Mesothelial cell of epicardium (in vitro differentiated cells): ENCODE data around the gene NAA80. TPM values are rescaled to one million over a fixed set of nuclear protein-coding genes. Genes with fewer than 3 reads are reported as not detected.

Experiments used
- DNase-seq, 2 experiments: peaks; one replicate each; pipeline ENCODE4 v3.0.0; 2021; ENCODE audit warnings: low spot score in 2 of 2; ENCODE audit not compliant: unreplicated experiment in 2 of 2
- H3K27ac Mint-ChIP-seq: 2 replicates; pipeline ENCODE4 v1.8.0; 2021; ENCODE audit warnings: mixed read lengths
- H3K27me3 Mint-ChIP-seq: 2 replicates; pipeline ENCODE4 v1.8.0; 2021; ENCODE audit warnings: low read depth, mixed read lengths
- H3K36me3 Mint-ChIP-seq: 2 replicates; pipeline ENCODE4 v1.8.0; 2021; ENCODE audit warnings: mixed read lengths
- H3K4me1 Mint-ChIP-seq: 2 replicates; pipeline ENCODE4 v1.8.0; 2021; ENCODE audit warnings: mixed read lengths
- H3K4me3 Mint-ChIP-seq: 2 replicates; pipeline ENCODE4 v1.8.0; 2021; ENCODE audit warnings: mild to moderate bottlenecking, moderate library complexity, mixed read lengths
- H3K9me3 Mint-ChIP-seq: 2 replicates; pipeline ENCODE4 v1.8.0; 2021; ENCODE audit warnings: mixed read lengths
- total RNA-seq: library from RNA; stranded (reverse); gene quantifications from 3 replicates; pipeline ENCODE4 v1.2.1, GENCODE V29; 2021
- TF ChIP-seq, protein P1 (sequence below): fragments of 200-600 bp; sonication (generic); IDR thresholded peaks from one replicate; pipeline ENCODE4 v1.5.0; 2021; ENCODE audit warnings: antibody characterized with exemption; ENCODE audit not compliant: unreplicated experiment

The NAA80 gene
- total RNA-seq, 1 donor from 2014 or later = 17.3 TPM

DNA sequence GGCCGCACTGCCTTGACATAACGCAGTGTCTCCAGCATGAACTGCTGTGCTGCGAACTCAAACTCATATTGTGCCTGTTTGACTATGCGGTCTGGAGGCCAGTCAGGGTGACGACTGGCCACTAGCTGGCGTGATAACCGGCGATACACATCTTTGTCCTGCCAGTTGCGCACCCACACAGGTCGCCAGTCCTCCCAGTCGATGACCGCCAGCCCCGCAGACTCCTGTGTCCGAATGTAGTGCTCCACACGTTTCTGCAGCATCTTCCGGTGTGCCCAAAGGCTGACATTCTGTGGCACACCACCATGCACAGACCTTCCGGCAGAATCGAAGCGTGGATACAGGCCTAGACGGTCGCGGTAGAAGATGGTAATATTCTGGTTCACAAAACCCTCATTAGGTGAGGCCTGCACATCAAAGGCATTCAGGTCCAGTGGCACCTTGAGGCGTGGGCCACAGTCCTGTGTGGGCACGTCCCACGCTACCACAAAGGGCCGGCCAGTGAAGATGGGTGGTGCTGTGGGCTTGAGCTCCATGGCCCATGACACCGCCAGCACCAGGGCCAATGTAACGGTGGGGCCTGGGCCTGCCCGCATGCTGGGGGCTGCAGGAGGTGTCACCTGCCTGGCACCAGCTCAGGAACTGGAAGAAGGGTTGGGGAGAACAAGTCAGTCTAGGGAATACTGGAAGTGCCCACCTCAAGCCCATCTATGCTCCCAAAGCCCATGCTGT is 20.9 kb upstream of the NAA80 start:
- Mint-ChIP-seq H3K4me3 (peak overlapping the region; percentile 88), H3K27ac (peak overlapping the region; percentile 90)

DNA sequence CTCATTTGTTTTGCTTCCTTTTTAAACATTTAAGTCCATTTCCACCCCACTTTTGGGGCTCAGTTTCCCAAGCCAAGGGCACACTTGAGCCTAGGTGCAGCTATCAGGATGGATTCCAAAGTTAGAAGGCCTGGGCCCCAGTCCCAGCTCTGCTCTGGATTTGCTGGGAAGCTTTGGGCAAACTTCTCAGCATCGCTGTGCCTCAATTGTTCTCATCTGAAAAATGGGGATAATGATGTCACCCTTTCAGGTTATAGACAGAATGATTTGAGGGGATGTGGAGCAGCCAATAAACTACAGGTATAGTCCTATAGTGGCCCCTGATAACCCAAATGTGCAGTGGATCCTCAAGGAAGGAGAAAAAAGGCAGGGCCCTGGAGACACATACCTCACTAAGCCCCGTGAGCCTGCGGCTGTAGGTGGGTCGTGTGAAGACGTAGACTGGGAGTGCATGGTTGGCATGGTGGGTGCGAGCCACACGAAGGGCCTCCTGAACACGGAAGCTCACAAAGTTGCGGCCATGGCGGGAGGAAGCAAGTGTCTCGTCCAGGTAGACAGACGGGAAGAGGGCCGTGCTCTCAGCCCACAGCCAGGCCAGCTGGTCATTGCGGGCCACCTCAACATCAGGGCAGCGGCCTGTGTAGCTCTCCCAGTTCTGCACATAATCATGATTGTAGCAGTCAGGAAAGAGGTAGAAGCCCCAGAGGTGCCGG is 20.1 kb upstream of the NAA80 start:
- Mint-ChIP-seq H3K4me1 (peaks cover 51% of the 10 kb centered on the region), H3K9me3 (no peaks in the 10 kb centered on the region), H3K36me3 (peaks cover 16% of the 10 kb centered on the region), H3K27me3 (no peaks in the 10 kb centered on the region), H3K27ac (no peak overlapping the region), H3K4me3 (peak overlapping the region; percentile 88)
- TF ChIP-seq, protein P1, sequence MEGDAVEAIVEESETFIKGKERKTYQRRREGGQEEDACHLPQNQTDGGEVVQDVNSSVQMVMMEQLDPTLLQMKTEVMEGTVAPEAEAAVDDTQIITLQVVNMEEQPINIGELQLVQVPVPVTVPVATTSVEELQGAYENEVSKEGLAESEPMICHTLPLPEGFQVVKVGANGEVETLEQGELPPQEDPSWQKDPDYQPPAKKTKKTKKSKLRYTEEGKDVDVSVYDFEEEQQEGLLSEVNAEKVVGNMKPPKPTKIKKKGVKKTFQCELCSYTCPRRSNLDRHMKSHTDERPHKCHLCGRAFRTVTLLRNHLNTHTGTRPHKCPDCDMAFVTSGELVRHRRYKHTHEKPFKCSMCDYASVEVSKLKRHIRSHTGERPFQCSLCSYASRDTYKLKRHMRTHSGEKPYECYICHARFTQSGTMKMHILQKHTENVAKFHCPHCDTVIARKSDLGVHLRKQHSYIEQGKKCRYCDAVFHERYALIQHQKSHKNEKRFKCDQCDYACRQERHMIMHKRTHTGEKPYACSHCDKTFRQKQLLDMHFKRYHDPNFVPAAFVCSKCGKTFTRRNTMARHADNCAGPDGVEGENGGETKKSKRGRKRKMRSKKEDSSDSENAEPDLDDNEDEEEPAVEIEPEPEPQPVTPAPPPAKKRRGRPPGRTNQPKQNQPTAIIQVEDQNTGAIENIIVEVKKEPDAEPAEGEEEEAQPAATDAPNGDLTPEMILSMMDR = no peak
- no peak for DNase-seq

More for the DNA sequence above, 20.9 kb upstream of the NAA80 start:
- Mint-ChIP-seq H3K27me3 (no peaks in the 10 kb centered on the region), H3K9me3 (no peaks in the 10 kb centered on the region), H3K4me1 (peaks cover 56% of the 10 kb centered on the region), H3K36me3 (peaks cover 15% of the 10 kb centered on the region)
- DNase-seq = no peak
- TF ChIP-seq, protein P1 = no peak

DNA sequence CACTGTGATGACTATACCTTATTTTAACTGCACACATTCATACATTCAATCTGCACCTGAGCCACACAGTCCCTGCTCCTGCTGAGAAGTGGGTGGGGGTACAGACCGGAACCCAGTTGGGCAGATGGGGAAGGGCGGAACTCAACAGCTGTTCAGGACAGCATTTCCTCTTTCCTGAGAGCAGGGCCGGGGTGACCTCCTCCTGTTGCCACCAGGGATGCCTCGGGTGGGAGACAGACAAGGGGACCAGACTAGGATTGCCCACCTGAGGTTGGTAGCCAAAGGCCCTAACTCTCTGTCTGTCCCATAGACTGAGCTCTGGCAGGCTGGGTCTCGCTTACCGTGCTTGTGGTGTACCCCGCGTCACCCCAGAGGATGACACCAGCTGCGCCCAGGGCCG is 19.4 kb upstream of the NAA80 start:
- Mint-ChIP-seq H3K4me1 (peaks cover 51% of the 10 kb centered on the region), H3K4me3 (peak overlapping the region; percentile 88), H3K36me3 (peaks cover 22% of the 10 kb centered on the region), H3K9me3 (no peaks in the 10 kb centered on the region), H3K27ac (no peak overlapping the region), H3K27me3 (no peaks in the 10 kb centered on the region)
- TF ChIP-seq, protein P1 = no peak
- DNase-seq = no peak

DNA sequence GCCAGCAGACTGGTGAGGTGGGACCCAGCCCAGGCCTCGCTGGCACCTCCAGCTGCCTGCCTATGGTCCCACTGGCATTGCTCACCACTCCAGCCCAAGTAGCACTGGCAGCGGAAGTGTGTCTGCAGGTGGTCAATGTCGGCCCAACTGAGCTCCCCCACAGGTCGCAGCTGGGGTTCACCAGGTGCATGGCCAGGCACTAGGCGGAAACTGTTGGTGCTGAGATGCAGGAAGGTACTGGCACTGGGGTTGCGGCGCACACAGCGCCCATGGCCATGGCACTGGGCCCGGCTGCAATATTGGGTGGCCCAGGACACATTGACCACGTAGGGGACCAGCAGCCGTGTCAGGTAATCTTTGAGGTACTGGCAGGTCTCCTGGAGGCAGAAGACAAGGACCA is 19.0 kb upstream of the NAA80 start:
- Mint-ChIP-seq H3K4me3 (no peak overlapping the region), H3K27me3 (no peaks in the 10 kb centered on the region), H3K9me3 (no peaks in the 10 kb centered on the region), H3K27ac (peak overlapping the region; percentile 21), H3K36me3 (peaks cover 22% of the 10 kb centered on the region), H3K4me1 (peaks cover 51% of the 10 kb centered on the region)
- no peak for DNase-seq
- TF ChIP-seq, protein P1 = no peak

DNA sequence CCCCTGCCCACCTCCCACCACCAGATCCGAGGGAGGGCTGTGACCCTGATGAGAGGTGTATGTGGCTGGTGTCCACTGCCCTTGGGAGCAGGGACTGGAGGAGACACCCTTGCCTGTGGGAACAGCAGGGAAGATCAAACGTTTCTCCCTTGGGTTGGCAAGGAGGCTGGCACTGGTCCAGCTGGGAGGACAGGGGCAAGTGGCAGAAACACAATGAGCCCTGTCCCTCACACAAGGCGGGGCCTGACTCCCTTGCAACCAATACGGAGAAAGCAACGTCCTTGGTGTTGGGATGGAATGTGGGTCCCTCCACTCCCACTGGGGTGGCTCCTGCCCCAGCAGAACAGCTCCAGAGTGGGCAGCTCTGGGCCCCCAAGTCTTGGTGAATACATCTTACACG is 18.1 kb upstream of the NAA80 start:
- Mint-ChIP-seq H3K27ac (peak overlapping the region; percentile 95), H3K27me3 (no peaks in the 10 kb centered on the region), H3K4me1 (peaks cover 43% of the 10 kb centered on the region), H3K9me3 (no peaks in the 10 kb centered on the region), H3K4me3 (no peak overlapping the region), H3K36me3 (peaks cover 23% of the 10 kb centered on the region)
- TF ChIP-seq, protein P1 = no peak
- DNase-seq = no peak
